Suppressor macrophage treated with lipopolysaccharide for 4 hours (primary cell): Measurements from ENCODE around the gene METTL16.
"Not testable (repeated sequence)": the region's sequence is repeated elsewhere in the genome, so short reads cannot be mapped to it uniquely, and the experiment has no call there.

ENCODE experiments used
- DNase-seq: peaks from one replicate; pipeline ENCODE4 v3.0.0-alpha.2; 2020

Gene METTL16, protein sequence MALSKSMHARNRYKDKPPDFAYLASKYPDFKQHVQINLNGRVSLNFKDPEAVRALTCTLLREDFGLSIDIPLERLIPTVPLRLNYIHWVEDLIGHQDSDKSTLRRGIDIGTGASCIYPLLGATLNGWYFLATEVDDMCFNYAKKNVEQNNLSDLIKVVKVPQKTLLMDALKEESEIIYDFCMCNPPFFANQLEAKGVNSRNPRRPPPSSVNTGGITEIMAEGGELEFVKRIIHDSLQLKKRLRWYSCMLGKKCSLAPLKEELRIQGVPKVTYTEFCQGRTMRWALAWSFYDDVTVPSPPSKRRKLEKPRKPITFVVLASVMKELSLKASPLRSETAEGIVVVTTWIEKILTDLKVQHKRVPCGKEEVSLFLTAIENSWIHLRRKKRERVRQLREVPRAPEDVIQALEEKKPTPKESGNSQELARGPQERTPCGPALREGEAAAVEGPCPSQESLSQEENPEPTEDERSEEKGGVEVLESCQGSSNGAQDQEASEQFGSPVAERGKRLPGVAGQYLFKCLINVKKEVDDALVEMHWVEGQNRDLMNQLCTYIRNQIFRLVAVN

DNA sequence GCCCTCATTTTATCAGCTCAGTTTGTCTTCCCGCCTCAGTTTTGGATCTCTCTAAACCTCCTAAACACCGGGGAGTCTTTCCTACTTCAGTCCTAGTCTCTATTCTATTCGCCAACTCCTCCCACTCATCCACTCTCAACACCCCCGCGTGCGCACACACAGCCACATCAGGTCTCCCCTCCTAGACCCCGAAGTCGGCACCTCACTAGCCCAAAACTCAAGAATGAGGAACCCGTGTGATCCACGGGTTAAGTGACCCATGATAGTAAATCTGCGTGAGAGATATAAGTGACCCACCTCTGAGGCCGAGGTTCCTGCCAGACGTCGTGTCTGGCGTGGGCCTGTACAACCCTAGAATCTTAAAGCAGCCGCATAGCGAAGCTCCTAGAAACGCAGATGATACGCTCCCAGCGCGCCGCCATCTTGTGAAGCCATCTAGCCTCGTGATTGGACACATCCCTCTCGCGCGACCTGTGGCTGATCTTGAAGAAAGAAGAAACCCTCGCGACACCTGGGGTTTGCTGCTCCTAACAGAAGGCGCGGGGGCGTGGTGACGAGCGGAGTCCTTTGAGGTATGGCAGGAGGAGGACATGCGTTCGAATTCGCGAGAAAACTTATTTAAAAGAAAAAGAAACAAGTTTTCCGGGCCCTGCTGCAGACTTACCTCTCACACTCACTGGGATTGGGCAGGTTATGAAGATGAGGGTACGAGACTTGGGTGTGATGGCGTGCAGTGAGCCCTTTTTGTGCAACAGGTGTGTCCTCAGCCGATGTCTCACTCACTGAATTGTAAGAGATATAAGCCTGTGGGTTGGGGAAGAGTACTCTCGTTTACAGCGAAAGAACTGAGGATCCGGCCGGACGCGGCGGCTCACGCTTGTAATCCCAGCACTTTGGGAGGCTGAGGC lies at the start of gene METTL16:
Gene METTL16 (minus strand): TSS at position 427 of the 908 bp plus-strand sequence. CDS start 9,557 bp downstream, outside the sequence.
- peak; percentile 99 for DNase-seq

DNA sequence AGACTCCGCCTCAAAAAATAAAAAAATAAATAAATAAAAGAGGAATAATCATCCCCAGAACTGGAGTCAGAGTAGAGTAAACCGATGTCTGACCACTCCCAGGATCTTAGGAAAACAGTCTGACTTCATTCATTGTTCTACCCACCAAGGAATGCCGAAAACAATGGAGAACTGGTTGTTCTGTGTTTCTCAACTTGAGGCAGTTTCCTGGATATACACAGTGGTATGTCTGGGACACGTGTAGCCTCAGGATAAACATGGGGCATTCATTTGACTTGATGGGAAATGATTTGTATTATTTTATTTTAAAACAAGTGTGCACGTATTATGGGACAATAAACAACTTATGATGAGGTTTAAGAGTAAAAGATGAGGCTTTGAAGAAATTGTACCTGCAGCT lies 49.0 kb upstream of the METTL16 start:
- no peak for DNase-seq

DNA sequence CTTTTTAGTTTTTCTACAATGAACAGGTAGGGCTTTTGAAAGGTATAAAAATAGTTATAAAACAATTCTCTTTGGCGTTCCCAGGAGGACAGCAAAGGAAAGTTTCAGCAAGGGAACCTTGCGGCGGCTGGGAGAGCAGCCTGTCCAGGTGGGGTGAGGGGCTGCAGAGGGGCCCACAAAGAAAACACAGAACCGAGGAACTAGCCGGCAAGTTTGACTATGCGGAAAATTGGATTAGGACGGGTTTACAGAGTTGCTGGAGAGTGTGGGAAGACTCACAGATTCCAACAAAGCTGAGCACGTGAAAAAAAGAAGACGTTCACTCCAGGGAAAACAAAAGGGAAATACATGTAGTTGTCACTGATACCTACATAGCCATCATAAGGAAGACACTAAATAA lies 40.2 kb upstream of the METTL16 start:
- no peak for DNase-seq

DNA sequence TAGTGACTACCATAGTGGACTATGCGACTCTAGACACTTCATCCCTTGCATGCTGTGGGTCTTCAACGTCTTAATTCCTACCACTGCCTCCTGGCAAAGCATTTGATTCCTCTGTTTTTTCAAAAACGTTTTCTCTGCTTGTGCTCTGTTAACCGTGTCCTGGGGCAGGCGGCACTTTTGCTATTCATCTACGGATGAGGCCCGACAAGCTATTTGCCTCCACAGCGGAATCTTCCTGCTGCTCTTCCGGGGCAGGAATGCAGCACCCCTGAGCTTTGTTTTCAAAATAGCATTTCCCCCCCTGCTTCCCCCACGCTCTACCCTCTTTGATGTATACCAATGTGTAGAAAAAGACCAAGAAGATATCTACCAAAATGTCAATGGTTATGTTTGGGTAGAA lies 39.8 kb upstream of the METTL16 start:
- no peak for DNase-seq

DNA sequence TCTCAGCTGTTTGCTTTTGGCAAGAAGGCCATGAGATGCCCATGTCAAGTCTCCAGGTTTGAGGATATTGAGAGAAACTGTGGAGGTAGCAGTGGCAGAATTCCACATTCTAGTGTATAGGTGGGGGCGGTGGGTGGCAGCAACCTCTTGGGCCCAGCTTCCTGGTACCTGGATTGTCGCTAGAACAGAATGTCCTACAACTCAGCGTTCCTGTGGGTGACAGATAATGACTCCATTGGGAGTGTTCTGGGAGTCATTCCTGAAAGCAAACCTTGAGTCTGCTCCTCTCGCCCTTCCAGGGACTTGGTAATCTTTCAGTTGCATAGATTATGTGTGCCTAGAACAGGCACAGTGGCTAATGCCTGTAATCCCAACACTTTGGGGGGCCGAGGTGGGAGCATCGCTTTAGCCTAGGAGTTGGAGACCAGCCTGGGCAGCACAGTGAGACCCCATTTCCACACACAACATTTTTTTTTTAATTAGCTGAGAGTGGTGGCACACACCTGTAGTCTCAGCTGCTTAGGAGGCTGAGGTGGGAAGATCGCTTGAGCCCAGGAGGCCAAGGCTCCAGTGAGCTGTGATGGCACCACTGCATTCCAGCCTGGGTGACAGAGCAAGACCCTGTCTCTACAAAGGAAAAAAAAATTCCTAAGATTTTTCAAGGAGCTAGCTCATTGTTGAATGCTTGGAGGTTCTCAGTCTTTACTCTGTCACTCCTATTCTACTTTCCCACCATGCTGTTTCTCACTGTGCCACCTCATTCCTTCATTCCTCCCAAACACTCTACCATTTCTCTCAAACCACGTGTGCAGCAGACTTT lies 37.9 kb upstream of the METTL16 start:
- no peak for DNase-seq

DNA sequence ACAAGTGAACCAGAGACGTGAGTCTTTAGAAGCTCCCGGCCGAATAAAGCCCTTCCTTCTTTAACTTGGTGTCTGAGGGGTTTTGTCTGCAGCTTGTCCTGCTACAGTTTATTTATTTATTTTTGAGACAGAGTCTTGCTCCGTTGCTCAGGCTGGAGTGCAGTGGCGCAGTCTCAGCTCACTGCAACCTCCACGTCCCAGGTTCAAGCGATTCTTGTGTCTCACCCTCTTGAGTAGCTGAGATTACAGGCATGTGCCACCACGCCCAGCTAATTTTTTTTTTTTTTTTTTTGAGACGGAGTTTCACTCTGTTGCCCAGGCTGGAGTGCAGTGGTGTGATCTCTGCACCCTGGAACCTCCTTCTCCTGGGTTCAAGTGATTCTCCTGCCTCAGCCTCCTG lies 36.3 kb upstream of the METTL16 start:
- DNase-seq = not testable (repeated sequence)

DNA sequence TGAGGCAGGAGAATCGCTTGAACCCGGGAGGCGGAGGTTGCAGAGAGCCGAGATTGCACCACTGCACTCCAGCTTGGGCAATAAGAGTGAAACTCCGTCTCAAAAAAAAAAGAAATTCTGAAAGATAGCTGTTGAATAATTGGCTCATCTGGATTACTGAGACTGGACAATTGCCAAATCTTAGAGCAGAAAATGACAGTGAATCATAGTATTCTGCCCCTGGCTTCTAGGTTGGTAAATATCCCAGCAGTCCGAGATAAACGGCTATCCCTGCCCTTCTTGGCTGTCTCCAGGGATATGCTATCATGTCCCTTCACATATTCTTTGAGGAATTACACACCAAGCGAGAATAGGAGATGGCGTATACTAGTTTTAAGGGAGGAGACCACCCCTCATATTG lies 35.5 kb upstream of the METTL16 start:
- peak; percentile 47 for DNase-seq

DNA sequence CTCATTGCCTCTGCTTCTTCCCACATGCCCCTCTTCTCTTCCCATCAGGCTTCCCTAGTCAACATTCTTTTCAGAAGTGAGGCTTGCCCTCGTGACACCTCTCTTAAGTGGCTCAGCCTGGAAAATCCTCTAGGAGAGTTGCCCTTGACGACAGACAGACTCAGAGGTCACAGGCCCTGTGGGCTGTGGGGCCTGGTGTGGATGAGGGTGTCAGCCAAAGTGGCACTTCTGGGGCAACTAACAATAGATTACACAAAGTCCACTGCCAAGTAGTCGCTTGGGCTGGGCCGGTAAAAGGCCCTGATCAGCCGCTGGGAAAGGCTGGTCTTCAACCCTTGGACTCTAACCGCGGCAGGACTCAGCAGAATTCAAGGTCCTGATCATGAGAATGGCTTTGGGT lies 33.7 kb upstream of the METTL16 start:
- no peak for DNase-seq

DNA sequence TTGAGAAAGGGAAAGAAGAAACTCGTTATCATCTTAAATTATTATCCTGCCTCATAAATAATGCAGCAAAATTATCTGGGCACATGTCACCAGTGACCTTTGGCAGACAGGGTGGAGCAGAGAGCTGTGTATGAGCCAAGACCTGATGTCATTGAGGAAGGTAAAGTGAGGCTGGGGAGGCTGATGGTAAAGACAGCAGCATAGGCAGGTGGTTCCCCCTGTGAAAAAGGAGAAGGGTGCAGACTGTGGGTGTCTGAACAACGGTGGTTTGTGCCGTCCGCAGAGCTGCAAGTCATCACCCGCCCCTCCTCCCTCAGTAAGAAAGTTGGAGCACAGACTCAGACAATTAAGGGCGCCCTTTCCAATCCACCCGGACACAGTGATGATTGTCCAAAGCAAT lies 30.8 kb upstream of the METTL16 start:
- peak; percentile 30 for DNase-seq

DNA sequence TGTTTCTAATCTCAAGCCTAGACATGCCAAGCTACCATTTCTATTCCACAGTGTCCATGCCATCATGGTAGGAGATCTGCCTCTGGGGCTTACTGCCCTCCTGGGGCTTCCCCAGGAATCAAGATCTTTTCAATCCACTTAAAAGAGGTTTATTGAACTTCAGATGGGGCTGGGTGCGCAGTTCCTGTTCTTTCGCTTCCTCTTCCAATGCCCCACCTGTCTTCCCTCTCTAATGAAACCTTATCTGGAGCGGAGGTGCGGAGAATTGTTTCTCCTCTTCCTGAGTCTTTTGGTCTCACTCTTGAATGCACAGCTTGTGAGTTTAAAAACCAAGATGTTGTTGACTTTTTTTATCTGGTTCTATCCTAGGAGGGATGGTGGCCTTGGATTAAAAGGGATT lies 30.4 kb upstream of the METTL16 start:
- DNase-seq = no peak

DNA sequence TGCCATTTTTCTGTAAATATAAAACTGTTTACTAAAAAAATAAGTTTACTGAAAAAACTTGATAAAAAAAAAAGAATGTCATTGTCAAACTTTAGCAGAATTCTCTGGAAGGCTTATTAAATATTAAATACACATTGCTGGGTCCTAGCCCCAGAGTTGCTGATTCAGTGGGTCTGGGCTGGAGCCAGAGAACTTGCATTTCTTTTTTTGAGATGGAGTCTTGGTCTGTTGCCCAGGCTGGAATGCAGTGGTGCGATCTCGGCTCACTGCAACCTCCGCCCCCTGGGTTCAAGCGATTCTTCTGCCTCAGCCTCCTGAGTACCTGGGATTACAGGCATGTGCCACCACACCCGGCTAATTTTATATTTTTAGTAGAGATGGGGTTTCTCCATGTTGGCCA lies 25.9 kb upstream of the METTL16 start:
- DNase-seq = not testable (repeated sequence)

DNA sequence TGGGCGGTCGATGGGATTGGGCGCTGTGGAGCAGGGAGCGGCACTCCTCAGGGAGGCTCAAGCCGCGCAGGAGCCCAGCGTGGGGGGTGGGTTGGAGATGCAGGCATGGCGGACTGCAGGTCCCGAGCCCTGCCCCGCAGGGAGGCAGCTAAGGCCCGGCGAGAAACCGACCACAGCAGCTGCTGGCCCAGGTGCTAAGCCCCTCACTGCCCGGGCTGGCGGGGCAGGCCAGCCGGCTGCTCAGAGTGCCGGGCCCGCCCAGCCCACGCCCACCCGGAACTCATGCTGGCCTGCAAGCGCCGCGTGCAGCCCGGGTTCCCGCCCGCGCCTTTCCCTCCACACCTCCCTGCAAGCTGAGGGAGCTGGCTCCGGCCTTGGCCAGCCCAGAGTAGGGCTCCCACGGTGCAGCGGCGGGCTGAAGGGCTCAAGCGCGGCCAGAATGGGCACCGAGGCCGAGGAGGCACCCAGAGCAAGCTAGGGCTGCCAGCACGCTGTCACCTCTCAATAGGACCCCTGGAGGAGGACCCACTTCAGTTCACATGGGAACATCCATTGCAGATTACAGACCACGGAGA lies 20.5 kb upstream of the METTL16 start:
- DNase-seq = no peak

DNA sequence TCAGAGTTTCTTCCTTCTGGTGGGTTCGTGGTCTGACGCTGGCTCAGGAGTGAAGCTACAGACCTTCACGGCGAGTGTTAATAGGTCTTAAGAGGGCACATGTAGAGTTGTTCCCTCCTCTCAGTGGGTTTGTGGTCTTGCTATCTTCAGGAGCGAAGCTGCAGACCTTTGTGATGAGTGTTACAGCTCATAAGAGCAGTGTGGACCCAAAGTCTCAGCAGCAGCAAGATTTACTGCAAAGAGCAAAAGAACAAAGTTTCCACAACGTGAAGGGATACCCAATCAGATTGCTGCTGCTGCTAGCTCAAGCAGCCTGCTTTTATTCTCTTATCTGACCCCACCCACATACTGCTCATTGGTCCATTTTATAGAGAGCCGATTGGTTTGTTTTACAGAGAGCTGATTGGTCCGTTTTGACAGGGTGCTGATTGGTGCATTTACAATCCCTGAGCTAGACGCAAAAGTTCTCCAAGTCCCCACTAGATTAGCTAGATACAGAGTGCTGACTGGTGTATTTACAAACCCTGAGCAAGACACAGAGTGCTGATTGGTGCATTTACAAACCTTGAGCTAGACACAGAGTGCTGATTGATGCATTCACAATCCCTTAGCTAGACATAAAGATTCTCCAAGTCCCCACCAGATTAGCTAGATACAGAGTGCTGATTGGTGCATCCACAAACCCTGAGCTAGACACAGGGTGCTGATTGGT lies 19.7 kb upstream of the METTL16 start:
- DNase-seq = not testable (repeated sequence)

DNA sequence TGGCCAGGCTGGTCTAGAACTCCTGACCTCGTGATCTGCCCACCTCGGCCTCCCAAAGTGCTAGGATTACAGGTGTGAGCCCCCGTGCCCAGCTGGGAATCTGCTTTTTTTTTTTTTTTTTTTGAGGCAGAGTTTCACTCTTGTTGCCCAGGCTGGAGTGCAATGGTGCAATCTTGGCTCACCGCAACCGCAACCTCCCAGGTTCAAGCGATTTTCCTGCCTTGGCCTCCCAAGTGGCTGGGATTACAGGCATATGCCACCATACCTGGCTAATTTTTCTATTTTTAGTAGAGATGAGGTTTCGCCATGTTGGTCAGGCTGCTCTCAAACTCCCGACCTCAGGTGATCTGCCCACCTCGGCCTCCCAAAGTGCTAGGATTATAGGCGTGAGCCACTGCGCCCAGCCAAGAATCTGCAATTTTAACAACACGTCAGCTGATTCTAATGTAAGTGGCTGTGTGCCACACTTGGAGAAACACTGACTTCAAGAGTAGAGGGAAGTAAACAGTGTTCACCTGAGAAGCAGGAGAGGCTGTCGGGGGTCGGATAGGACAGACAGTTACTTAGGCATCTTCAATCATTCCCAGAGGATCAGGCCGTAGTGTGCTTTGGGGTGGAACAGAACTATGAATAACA lies 10.2 kb upstream of the METTL16 start:
- DNase-seq = not testable (repeated sequence)

DNA sequence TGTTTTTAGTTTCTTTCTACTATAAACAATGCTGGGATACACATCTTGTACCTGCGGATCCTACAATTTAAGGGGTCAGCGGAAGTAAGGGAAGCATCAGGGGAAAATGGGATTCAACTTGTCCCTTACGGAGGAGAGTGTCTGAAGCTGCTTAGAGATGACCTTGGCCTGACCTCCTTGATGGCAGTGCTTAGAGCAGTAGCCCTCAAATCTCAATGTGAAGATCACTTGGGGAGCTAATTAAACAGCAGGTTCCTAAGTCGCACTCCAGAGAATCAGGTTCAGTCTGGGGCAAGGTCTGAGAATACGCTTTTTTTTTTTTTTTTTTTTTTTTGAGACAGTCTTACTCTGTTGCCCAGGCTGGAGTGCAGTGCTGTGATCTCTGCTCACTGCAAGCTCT lies 9.6 kb upstream of the METTL16 start:
- DNase-seq = no peak

DNA sequence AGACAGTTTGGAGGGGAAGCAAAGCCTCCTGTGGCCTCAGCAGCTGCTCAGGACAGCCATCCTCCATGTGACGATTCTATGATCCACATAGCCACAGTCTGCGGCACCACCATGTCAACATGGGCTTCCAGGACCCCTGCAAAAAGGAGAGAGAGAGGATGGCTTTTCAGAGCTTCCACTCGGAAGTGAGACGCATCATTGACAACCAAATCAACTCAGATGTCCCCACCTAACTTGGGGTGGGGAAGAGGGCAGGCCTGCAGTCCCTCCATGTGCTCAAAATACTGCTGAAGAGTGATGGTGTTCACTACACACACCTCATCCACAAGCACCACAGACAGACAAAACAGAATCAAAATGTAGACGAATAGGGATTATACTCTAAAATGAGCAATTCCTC lies 5.9 kb upstream of the METTL16 start:
- no peak for DNase-seq

DNA sequence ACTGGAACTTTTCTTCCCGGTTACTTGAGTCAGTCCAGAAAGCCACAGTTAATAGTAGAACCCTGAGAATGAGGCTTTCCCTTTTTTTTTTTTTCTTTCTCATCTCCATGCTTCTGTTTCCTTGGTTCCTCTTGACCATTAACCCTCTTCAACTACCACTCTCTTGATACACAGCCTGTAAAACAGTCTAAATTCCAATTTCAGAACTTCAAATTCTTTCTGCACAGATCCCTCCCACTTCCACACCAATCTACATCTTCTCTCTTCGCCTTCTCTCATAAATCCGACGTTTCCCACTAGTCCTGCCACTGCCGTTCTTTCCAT lies 588 bp downstream of the METTL16 start:
- peak; percentile 11 for DNase-seq

DNA sequence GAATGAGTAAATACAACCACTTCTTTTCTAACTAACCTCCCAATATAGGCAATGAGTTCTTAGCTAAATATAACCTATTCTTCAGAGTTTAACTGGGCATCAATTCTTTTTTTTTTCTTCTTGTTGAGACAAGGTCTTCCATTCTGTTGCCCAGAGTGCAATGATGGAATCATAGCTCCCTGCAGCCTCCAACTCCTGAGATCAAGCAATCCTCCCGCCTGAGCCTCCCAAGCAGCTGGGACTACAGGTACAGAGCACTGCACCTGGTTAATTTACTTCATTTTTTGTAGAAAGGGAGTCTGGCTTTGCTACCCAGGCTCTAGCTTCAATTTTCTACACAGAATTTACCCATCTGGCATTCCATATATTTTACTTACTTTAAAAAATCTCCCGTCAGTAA lies 1.1 kb downstream of the METTL16 start:
- no peak for DNase-seq

DNA sequence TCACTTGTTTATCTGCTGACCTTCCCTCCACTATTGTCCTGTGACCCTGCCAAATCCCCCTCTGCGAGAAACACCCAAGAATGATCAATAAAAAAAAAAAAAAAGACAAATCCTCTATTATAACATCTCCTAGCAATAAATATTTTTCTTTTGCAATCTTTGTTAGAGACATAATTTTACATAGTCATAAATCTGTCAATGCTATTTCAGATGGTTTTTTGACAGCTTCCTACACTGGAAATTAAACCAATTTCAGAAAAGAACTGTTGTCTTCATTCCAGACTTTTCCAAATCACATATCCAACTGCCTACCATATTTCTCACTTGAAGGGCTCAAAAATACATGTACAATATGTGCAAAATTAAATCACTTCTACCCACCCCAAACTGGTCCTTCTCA lies 3.7 kb downstream of the METTL16 start:
- DNase-seq = no peak

DNA sequence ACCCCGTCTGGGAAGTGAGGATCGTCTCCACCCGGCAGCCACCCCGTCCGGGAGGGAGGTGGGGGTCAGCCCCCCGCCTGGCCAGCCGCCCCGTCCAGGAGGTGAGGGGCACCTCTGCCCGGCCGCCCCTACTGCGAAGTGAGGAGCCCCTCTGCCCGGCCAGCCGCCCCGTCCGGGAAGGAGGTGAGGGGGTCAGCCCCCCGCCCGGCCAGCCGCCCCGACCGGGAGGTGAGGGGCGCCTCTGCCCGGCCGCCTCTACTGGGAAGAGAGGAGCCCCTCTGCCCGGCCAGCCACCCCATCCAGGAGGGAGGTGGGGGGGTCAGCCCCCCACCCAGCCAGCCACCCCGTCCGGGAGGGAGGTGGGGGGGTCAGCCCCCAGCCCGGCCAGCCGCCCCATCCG lies 4.7 kb downstream of the METTL16 start:
- DNase-seq = not testable (repeated sequence)

DNA sequence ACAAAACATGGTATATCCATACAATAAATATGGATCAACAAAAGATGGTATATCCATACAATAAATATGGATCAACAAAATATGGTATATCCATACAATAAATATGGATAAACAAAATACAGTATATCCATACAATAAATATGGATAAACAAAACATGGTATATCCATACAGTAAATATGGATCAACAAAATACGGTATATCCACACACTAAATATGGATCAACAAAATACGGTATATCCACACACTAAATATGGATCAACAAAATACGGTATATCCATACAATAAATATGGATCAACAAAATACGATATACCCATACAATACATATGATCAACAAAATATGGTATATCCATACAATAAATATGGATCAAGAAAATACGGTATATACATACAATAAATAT lies 8.1 kb downstream of the METTL16 start:
- DNase-seq = no peak
